HG02588 (cell line): ENCODE results near the gene UNCX.

Experiments
- ATAC-seq: cut with Tn5 transposase; IDR thresholded peaks from one replicate; pipeline ENCODE4 v1.9.1; 2021; ENCODE audit warnings: mild to moderate bottlenecking, moderate library complexity; ENCODE audit not compliant: unreplicated experiment

The UNCX gene

GRCh38 chr7:1214516-1214915, 18.2 kb upstream of the UNCX start:
- no peak for ATAC-seq

DNA sequence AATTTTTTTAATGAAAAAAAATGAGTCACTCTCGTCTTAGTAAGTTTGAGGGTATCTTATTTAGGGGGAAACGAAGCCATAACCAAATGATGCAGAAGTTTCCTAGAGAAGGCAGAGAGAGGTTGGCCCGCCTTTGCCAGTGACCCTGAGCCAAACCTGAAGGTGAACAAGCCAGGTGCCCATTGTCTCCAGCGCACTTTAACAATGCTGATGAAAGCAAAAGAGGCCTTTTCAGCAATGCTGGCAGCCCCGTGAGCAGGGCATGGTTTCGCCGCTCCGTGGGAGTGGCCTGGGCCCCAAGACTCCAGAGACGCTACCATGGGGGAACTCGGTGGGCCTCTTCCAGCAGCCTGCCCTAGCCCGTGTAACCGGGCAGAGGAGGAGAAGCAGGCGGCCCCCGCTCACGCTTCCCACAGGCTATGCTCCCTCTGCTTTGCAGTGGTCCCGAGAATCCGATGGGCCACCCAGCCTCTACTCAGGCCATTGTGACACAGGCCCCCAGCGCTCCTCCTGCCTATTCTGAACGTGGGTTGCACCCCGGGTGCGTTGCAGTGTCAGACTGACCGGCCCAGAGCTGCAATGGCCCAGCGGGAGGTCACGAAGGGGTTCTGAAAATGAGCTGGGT, 14.0 kb upstream of the UNCX start:
- ATAC-seq: no peak

DNA sequence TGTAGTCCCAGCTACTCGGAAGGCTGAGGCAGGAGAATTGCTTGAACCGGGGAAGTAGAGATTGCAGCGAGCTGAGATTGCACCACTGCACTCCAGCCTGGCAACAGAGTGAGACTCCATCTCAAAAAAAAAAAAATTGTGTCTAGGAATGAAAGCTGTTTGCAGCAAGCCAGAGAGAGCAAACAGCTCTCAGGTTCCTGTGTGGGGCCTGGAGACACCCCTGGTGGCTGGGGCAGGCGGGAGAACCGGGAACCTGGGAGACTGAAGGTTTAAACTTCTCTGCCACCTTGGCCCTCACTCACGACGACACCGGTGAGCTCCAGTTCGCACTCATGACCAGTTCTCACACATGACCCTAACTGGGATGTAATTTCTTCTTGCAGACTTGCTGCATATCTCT, 13.2 kb upstream of the UNCX start:
- no peak for ATAC-seq

DNA sequence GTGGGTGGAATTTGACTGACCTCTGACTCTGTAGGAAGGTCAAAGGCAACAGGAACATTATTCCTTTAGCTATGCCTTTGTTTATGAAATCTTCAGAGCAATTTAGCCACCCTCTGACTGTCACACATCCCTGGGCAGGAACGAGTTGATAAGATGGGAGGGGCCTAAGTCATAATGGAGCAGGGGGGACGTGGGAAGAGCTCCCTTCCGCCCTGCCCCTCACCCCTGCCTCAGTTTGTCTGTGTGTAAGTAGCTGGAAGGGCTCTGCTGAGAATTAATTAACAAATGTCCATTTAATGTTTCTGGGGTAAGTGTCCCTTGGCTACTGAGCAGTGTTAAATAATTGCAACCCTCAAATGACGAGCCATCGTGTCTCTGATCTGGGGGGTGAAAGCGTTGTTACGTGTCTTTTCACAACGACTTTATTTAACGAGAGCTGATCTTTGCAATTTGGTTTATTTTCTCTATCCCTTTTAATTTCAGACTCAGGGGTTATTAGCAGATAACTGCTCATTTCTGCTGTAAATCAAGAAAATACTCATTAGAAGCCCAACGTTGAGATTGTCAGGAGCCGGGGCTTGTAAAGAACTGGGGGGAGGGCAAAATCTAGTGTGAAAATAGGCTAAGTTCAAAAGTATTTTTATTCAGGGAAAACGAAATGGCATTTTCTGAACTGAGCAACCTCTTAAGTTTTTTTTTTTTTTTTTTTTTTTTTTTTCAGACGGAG, 12.5 kb upstream of the UNCX start:
- no peak for ATAC-seq

GRCh38 chr7:1220977-1221745, 11.5 kb upstream of the UNCX start:
- no peak for ATAC-seq

GRCh38 chr7:1223196-1223981, 9.3 kb upstream of the UNCX start:
- no peak for ATAC-seq

- no peak for ATAC-seq
These were observed 8.5 kb upstream of the UNCX start for GRCh38 chr7:1224086-1224716.

- no peak for ATAC-seq
These were observed 7.6 kb upstream of the UNCX start for GRCh38 chr7:1225030-1225429.

GRCh38 chr7:1225441-1226185, 7.1 kb upstream of the UNCX start:
- no peak for ATAC-seq

- ATAC-seq: no peak
These were observed 6.3 kb upstream of the UNCX start for GRCh38 chr7:1226186-1226901.

- ATAC-seq: no peak
These were observed 5.4 kb upstream of the UNCX start for GRCh38 chr7:1227071-1227804.

- no peak for ATAC-seq
These were observed 4.7 kb upstream of the UNCX start for GRCh38 chr7:1227814-1228544.

GRCh38 chr7:1228545-1229201, 4.0 kb upstream of the UNCX start:
- ATAC-seq: no peak

GRCh38 chr7:1229202-1229947, 3.3 kb upstream of the UNCX start:
- ATAC-seq: no peak

DNA sequence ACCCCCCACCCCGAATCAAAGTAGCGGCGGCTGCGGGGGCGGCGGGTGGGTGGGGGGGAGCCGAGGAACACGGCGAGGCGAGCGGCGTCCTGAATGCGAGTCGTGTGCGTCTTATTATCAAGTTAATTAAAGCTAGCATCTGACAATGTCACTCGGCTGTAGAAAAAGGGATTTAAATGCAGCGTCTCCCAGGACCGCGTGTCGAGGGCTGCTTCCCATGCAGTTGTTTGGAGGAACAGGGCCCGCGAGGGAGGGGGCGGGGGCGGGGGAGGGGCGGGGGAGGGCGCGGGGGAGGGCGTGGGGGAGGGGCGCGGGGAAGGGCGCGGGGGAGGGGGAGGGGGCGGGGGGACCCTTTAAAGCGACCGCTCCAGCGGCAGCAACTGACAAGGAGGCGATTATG, 2.7 kb upstream of the UNCX start:
- no peak for ATAC-seq

- no peak for ATAC-seq
These were observed 2.1 kb upstream of the UNCX start for GRCh38 chr7:1230411-1231213.
